CD14-positive monocyte (primary cell): ENCODE measurements around the gene MLLT10. TPM values are rescaled to one million over a fixed set of nuclear protein-coding genes. Genes with fewer than 3 reads are reported as not detected.
A peak's percentile ranks its signal among the peaks of the same experiment; 100 is the strongest.

Source experiments
- DNase-seq, 3 donors: peaks; one replicate each; pipeline ENCODE4 v3.0.0-alpha.2; 2011 to 2022
- H2AFZ ChIP-seq: 2 replicates; pipeline ENCODE4 v1.6.0; 2012; ENCODE audit warnings: mild to moderate bottlenecking, low read depth, low read length, inconsistent platforms; ENCODE audit not compliant: insufficient read depth, poor library complexity, severe bottlenecking
- H3K27ac ChIP-seq, 2 donors: 1 replicate in 1 of 2; 2 replicates in 1 of 2; pipeline ENCODE4 v1.5.1; 2012 to 2013; ENCODE audit warnings: low read length in 2 of 2, control low read depth in 1 of 2, inconsistent platforms in 1 of 2, low read depth in 1 of 2, mild to moderate bottlenecking in 1 of 2
- H3K27me3 ChIP-seq, 2 donors: one replicate each; pipeline versions ENCODE4 v1.6.0 to v1.6.1; 2011 to 2013; ENCODE audit warnings: low read length in 2 of 2; ENCODE audit not compliant: control insufficient read depth in 2 of 2, insufficient read depth in 2 of 2
- H3K36me3 ChIP-seq, 2 donors: replicated peaks in 1 of 2; 1 replicate in 1 of 2; 2 replicates in 1 of 2; pipeline versions ENCODE4 v1.5.1 to v1.6.1; 2012 to 2013; ENCODE audit warnings: low read length in 2 of 2, control low read depth in 1 of 2, inconsistent platforms in 1 of 2, mild to moderate bottlenecking in 1 of 2; ENCODE audit not compliant: insufficient read depth in 2 of 2, control insufficient read depth in 1 of 2
- H3K4me1 ChIP-seq, 2 donors: 1 replicate in 1 of 2; 2 replicates in 1 of 2; pipeline versions ENCODE4 v1.5.1 to v1.6.1; 2012 to 2013; ENCODE audit warnings: low read length in 2 of 2, control low read depth in 1 of 2, inconsistent platforms in 1 of 2, mild to moderate bottlenecking in 1 of 2, moderate library complexity in 1 of 2; ENCODE audit not compliant: insufficient read depth in 2 of 2, control insufficient read depth in 1 of 2
- H3K4me2 ChIP-seq: replicated peaks from 2 replicates; pipeline ENCODE3; 2012; ENCODE audit warnings: low read length, moderate library complexity, mild to moderate bottlenecking; ENCODE audit not compliant: poor library complexity, severe bottlenecking; ENCODE audit errors: extremely low read depth
- H3K4me3 ChIP-seq, 3 experiments: fragments of 200-600 bp in 1 of 3; sonication (generic) in 1 of 3; replicated peaks in 1 of 3; 1 replicate in 2 of 3; 2 replicates in 1 of 3; pipeline ENCODE4 v1.5.1; 2011 to 2013; ENCODE audit warnings: low read length in 3 of 3, mild to moderate bottlenecking in 3 of 3, control low read depth in 2 of 3, low read depth in 2 of 3, inconsistent platforms in 1 of 3, moderate library complexity in 1 of 3
- H3K79me2 ChIP-seq: 2 replicates; pipeline ENCODE4 v1.6.0; 2012; ENCODE audit warnings: mild to moderate bottlenecking, control low read depth, inconsistent platforms, low read length, moderate library complexity; ENCODE audit not compliant: insufficient read depth
- H3K9ac ChIP-seq: 2 replicates; pipeline ENCODE4 v1.6.0; 2017; ENCODE audit warnings: low read length, mild to moderate bottlenecking; ENCODE audit not compliant: insufficient read depth, poor library complexity, severe bottlenecking
- H3K9me3 ChIP-seq, 2 donors: replicated peaks in 1 of 2; 1 replicate in 1 of 2; 2 replicates in 1 of 2; pipeline versions ENCODE4 v1.5.1 to v1.6.1; 2012 to 2013; ENCODE audit warnings: low read length in 2 of 2, control low read depth in 1 of 2; ENCODE audit not compliant: control insufficient read depth in 1 of 2, insufficient read depth in 1 of 2
- H4K20me1 ChIP-seq: 2 replicates; pipeline ENCODE4 v1.6.0; 2012; ENCODE audit warnings: mild to moderate bottlenecking, low read length, control low read depth, moderate library complexity; ENCODE audit not compliant: insufficient read depth
- H3K27ac Mint-ChIP-seq, 7 donors: one replicate each; pipeline ENCODE4 v1.8.0; 2020; ENCODE audit warnings: mild to moderate bottlenecking in 7 of 7, mixed read lengths in 7 of 7, moderate library complexity in 6 of 7, inconsistent platforms in 2 of 7
- H3K27me3 Mint-ChIP-seq, 3 donors: one replicate each; pipeline ENCODE4 v1.8.0; 2021 to 2022; ENCODE audit warnings: low read depth in 3 of 3, mild to moderate bottlenecking in 3 of 3, mixed read lengths in 3 of 3, moderate library complexity in 3 of 3, inconsistent platforms in 1 of 3
- H3K36me3 Mint-ChIP-seq, 2 donors: one replicate each; pipeline ENCODE4 v1.8.0; 2020; ENCODE audit warnings: mixed read lengths in 2 of 2, inconsistent platforms in 1 of 2, mild to moderate bottlenecking in 1 of 2
- H3K4me1 Mint-ChIP-seq: one replicate; pipeline ENCODE4 v1.8.0; 2020; ENCODE audit warnings: mild to moderate bottlenecking, mixed read lengths
- H3K4me3 Mint-ChIP-seq, 2 donors: one replicate each; pipeline ENCODE4 v1.8.0; 2020; ENCODE audit warnings: mild to moderate bottlenecking in 2 of 2, mixed read lengths in 2 of 2, moderate library complexity in 1 of 2
- H3K9me3 Mint-ChIP-seq, 7 donors: one replicate each; pipeline ENCODE4 v1.8.0; 2020 to 2022; ENCODE audit warnings: mixed read lengths in 7 of 7, mild to moderate bottlenecking in 6 of 7, moderate library complexity in 6 of 7, inconsistent platforms in 2 of 7
- CTCF ChIP-seq: fragments of 200-600 bp; IDR thresholded peaks from one replicate; pipeline ENCODE4 v1.8.0; 2022; ENCODE audit warnings: antibody characterized with exemption, mild to moderate bottlenecking
- WGBS: methylation state at CpG from one replicate; pipeline ENCODE4 v1.1.5; 2013; ENCODE audit warnings: missing lambda C conversion rate; ENCODE audit not compliant: insufficient coverage; 5-methylcytosine and 5-hydroxymethylcytosine counted together
- intact Hi-C, 2 donors: fragments of 100-400 bp; cut with micrococcal nuclease; formaldehyde crosslinking; loops; one replicate each; pipeline versions ENCODE4 v1.15.0 to v1.15.1; 2023
- polyA plus RNA-seq, 3 donors: library from polyadenylated mRNA; depleted of rRNA in 1 of 3; unstranded in 2 of 3; stranded (reverse) in 1 of 3; fragments of 300-500 nt in 2 of 3; fragments of >200 nt in 1 of 3; fragmentation: Illumina TruSeq in 2 of 3; gene quantifications; 1 replicate in 2 of 3; 2 replicates in 1 of 3; pipeline ENCODE4 v1.2.3, GENCODE V29; 2012 to 2021

MLLT10 gene
- polyA plus RNA-seq, 3 donors = 4.9 to 39.1 (median 7.5) TPM

GRCh38 chr10:21662635-21663034, 128.6 kb downstream of the MLLT10 start:
- Mint-ChIP-seq H3K27me3 (no peaks in the 10 kb centered on the region), H3K36me3 (peaks cover 13 to 42% of the 10 kb centered on the region in 2 donors), H3K27ac (peak overlapping the region in 1 of 7 donors; percentile 67), H3K4me3 (no peak overlapping the region), H3K9me3 (no peaks in the 10 kb centered on the region), H3K4me1 (peaks cover 11% of the 10 kb centered on the region)
- Histone ChIP-seq H3K4me2 (no peak overlapping the region), H3K27ac (peak overlapping the region in 1 of 2 donors; percentile 13), H4K20me1 (peaks cover 58% of the 10 kb centered on the region), H3K4me3 (no peak overlapping the region), H3K79me2 (peaks cover 66% of the 10 kb centered on the region), H3K36me3 (peaks cover 10 to 43% of the 10 kb centered on the region in 2 donors), H3K9me3 (no peaks in the 10 kb centered on the region), H3K4me1 (no peaks in the 10 kb centered on the region), H3K9ac (no peak overlapping the region), H2AFZ (no peak overlapping the region), H3K27me3 (no peaks in the 10 kb centered on the region)
- WGBS = no CpG with 5 or more reads among the region's 2 CpGs
- DNase-seq = no peak
- TF ChIP-seq CTCF = no peak
- intact Hi-C loops = no loop called here

GRCh38 chr10:21668831-21669230, 134.8 kb downstream of the MLLT10 start:
- no peaks in the 10 kb centered on the region for H3K27me3 ChIP-seq
- Mint-ChIP-seq H3K27me3 (no peaks in the 10 kb centered on the region), H3K36me3 (peaks cover 13 to 50% of the 10 kb centered on the region in 2 donors), H3K4me3 (no peak overlapping the region), H3K9me3 (no peaks in the 10 kb centered on the region), H3K27ac (peak overlapping the region in 1 of 7 donors; percentile 11), H3K4me1 (peaks cover 5% of the 10 kb centered on the region)
- TF ChIP-seq CTCF = no peak
- no peak overlapping the region for H3K9ac ChIP-seq
- no peak overlapping the region for H3K27ac ChIP-seq
- no peak overlapping the region for H3K4me2 ChIP-seq
- no peak overlapping the region for H2AFZ ChIP-seq
- peaks cover 20 to 57% of the 10 kb centered on the region in 2 donors for H3K36me3 ChIP-seq
- H3K79me2 ChIP-seq = peaks cover 53% of the 10 kb centered on the region
- H3K4me1 ChIP-seq = no peaks in the 10 kb centered on the region
- intact Hi-C loops = no loop called here
- H4K20me1 ChIP-seq = peaks cover 40% of the 10 kb centered on the region
- no peaks in the 10 kb centered on the region for H3K9me3 ChIP-seq
- no peak overlapping the region for H3K4me3 ChIP-seq
- no CpG with 5 or more reads among the region's 1 CpG for WGBS
- no peak for DNase-seq
